Measurements from ENCODE around the gene LNPEP.

The LNPEP gene

GRCh38 chr5:97062046-97062445 is 126.2 kb downstream of the LNPEP start:
- TF ChIP-seq TAF1 (IDR thresholded peaks at IDR 0.05; ENCODE audit: borderline replicate concordance, insufficient read depth, low read length), result no peak
- no peak for TF ChIP-seq SIN3A (IDR thresholded peaks at IDR 0.05; ENCODE audit: borderline replicate concordance, insufficient read depth, low read length)
- no peak for TF ChIP-seq REST (IDR thresholded peaks at IDR 0.05; ENCODE audit: insufficient read depth in 1 of 2, low read depth in 2 of 2, low read length in 2 of 2)
- no peak for TF ChIP-seq POLR2AphosphoS5 (IDR thresholded peaks at IDR 0.05; ENCODE audit: low read depth, low read length)
- no peak for TF ChIP-seq FOXP2 (optimal IDR thresholded peaks at IDR 0.05; ENCODE audit: borderline replicate concordance, extremely low read depth, extremely low read length, insufficient read depth)

GRCh38 chr5:97063251-97063650 is 127.4 kb downstream of the LNPEP start:
- TF ChIP-seq SIN3A (IDR thresholded peaks at IDR 0.05; ENCODE audit: borderline replicate concordance, insufficient read depth, low read length) (no peak), TAF1 (IDR thresholded peaks at IDR 0.05; ENCODE audit: borderline replicate concordance, insufficient read depth, low read length) (no peak), POLR2AphosphoS5 (IDR thresholded peaks at IDR 0.05; ENCODE audit: low read depth, low read length) (no peak), FOXP2 (optimal IDR thresholded peaks at IDR 0.05; ENCODE audit: borderline replicate concordance, extremely low read depth, extremely low read length, insufficient read depth) (no peak), REST (IDR thresholded peaks at IDR 0.05; ENCODE audit: insufficient read depth in 1 of 2, low read depth in 2 of 2, low read length in 2 of 2) (no peak)

- no peak for TF ChIP-seq REST (IDR thresholded peaks at IDR 0.05; ENCODE audit: insufficient read depth in 1 of 2, low read depth in 2 of 2, low read length in 2 of 2)
- no peak for TF ChIP-seq SIN3A (IDR thresholded peaks at IDR 0.05; ENCODE audit: borderline replicate concordance, insufficient read depth, low read length)
- no peak for TF ChIP-seq POLR2AphosphoS5 (IDR thresholded peaks at IDR 0.05; ENCODE audit: low read depth, low read length)
- no peak for TF ChIP-seq FOXP2 (optimal IDR thresholded peaks at IDR 0.05; ENCODE audit: borderline replicate concordance, extremely low read depth, extremely low read length, insufficient read depth)
- TF ChIP-seq TAF1 (IDR thresholded peaks at IDR 0.05; ENCODE audit: borderline replicate concordance, insufficient read depth, low read length), result no peak
These were observed 129.6 kb downstream of the LNPEP start for GRCh38 chr5:97065475-97065874.

GRCh38 chr5:97067296-97067850 is 131.5 kb downstream of the LNPEP start:
- TF ChIP-seq SIN3A (IDR thresholded peaks at IDR 0.05; ENCODE audit: borderline replicate concordance, insufficient read depth, low read length), result no peak
- no peak for TF ChIP-seq TAF1 (IDR thresholded peaks at IDR 0.05; ENCODE audit: borderline replicate concordance, insufficient read depth, low read length)
- TF ChIP-seq FOXP2 (optimal IDR thresholded peaks at IDR 0.05; ENCODE audit: borderline replicate concordance, extremely low read depth, extremely low read length, insufficient read depth), result no peak
- TF ChIP-seq POLR2AphosphoS5 (IDR thresholded peaks at IDR 0.05; ENCODE audit: low read depth, low read length), result no peak
- no peak for TF ChIP-seq REST (IDR thresholded peaks at IDR 0.05; ENCODE audit: insufficient read depth in 1 of 2, low read depth in 2 of 2, low read length in 2 of 2)

Data from PFSK-1 (cell line).